Ascending aorta (tissue), 2 donors: ENCODE measurements around the gene BICDL1. TPM values are rescaled to one million over a fixed set of nuclear protein-coding genes. Genes with fewer than 3 reads are reported as not detected.

Experiments used
- DNase-seq, 2 donors: peaks; one replicate each; pipeline ENCODE4 v3.0.0-alpha.2; 2019; ENCODE audit warnings: low spot score in 2 of 2
- H3K27ac ChIP-seq, 2 donors: fragments of 200-600 bp; sonication (generic); one replicate each; pipeline ENCODE4 v1.5.1; 2016 to 2017; ENCODE audit warnings: mild to moderate bottlenecking in 1 of 2
- H3K27me3 ChIP-seq: fragments of 200-600 bp; sonication (generic); one replicate; pipeline ENCODE4 v1.5.1; 2017
- H3K36me3 ChIP-seq, 2 donors: fragments of 200-600 bp; sonication (generic); one replicate each; pipeline ENCODE4 v1.5.1; 2016
- H3K4me1 ChIP-seq, 2 donors: fragments of 200-600 bp; sonication (generic); one replicate each; pipeline ENCODE4 v1.5.1; 2016 to 2017; ENCODE audit warnings: mild to moderate bottlenecking in 1 of 2
- H3K4me3 ChIP-seq, 2 donors: fragments of 200-600 bp; sonication (generic); one replicate each; pipeline ENCODE4 v1.5.1; 2016 to 2017; ENCODE audit warnings: mild to moderate bottlenecking in 1 of 2
- H3K9me3 ChIP-seq, 2 donors: fragments of 200-600 bp; sonication (generic); one replicate each; pipeline ENCODE4 v1.5.1; 2016
- CTCF ChIP-seq, 3 experiments: fragments of 200-600 bp in 2 of 3; fragments of 450-650 bp in 1 of 3; sonication (generic) in 2 of 3; IDR thresholded peaks; one replicate each; pipeline ENCODE4 v1.5.1; 2016 to 2019; ENCODE audit warnings: antibody characterized with exemption in 3 of 3, mild to moderate bottlenecking in 1 of 3, moderate library complexity in 1 of 3
- intact Hi-C: fragments of 100-400 bp; cut with DNase I; formaldehyde crosslinking; loops from one replicate; pipeline ENCODE4 v1.15.1; 2023
- total RNA-seq: library from RNA; depleted of rRNA; stranded (reverse); fragments of >200 nt; gene quantifications from one replicate; pipeline ENCODE4 v1.1.0, GENCODE V29; 2016

The BICDL1 gene
- total RNA-seq, 1 donor from 2014 or later = not detected

- no peak for DNase-seq
- no peak overlapping the region for H3K4me3 ChIP-seq
- peaks cover 15 to 17% of the 10 kb centered on the region in 2 donors for H3K4me1 ChIP-seq
- peak overlapping the region; percentile 5 to 43 for H3K27ac ChIP-seq
- no peaks in the 10 kb centered on the region for H3K9me3 ChIP-seq
- peaks cover 40 to 60% of the 10 kb centered on the region in 2 donors for H3K36me3 ChIP-seq
- no peaks in the 10 kb centered on the region for H3K27me3 ChIP-seq
- intact Hi-C loops = no loop called here
- TF ChIP-seq CTCF (IDR thresholded peaks at IDR 0.05) = no peak
Measured at GRCh38 chr12:120101617-120102016, 112.6 kb downstream of the BICDL1 start.

GRCh38 chr12:120102189-120103043, 113.4 kb downstream of the BICDL1 start:
- no peak for DNase-seq
- Histone ChIP-seq H3K9me3 (no peaks in the 10 kb centered on the region), H3K27me3 (no peaks in the 10 kb centered on the region), H3K27ac (no peak overlapping the region), H3K36me3 (peaks cover 39 to 56% of the 10 kb centered on the region in 2 donors), H3K4me1 (peaks cover 15 to 17% of the 10 kb centered on the region in 2 donors), H3K4me3 (no peak overlapping the region)
- intact Hi-C loops = no loop called here
- no peak for TF ChIP-seq CTCF (IDR thresholded peaks at IDR 0.05)

- TF ChIP-seq CTCF (IDR thresholded peaks at IDR 0.05) = no peak
- H3K36me3 ChIP-seq = peaks cover 39 to 50% of the 10 kb centered on the region in 2 donors
- DNase-seq = no peak
- no peaks in the 10 kb centered on the region for H3K9me3 ChIP-seq
- intact Hi-C loops = no loop called here
- H3K27me3 ChIP-seq = no peaks in the 10 kb centered on the region
- no peak overlapping the region for H3K27ac ChIP-seq
- no peak overlapping the region for H3K4me3 ChIP-seq
- H3K4me1 ChIP-seq = peaks cover 15 to 17% of the 10 kb centered on the region in 2 donors
Measured at GRCh38 chr12:120103044-120103338, 114.0 kb downstream of the BICDL1 start.

GRCh38 chr12:120103371-120103770, 114.3 kb downstream of the BICDL1 start:
- no peak overlapping the region for H3K27ac ChIP-seq
- no peak for TF ChIP-seq CTCF (IDR thresholded peaks at IDR 0.05)
- peaks cover 15 to 17% of the 10 kb centered on the region in 2 donors for H3K4me1 ChIP-seq
- no peaks in the 10 kb centered on the region for H3K9me3 ChIP-seq
- no peaks in the 10 kb centered on the region for H3K27me3 ChIP-seq
- no peak overlapping the region for H3K4me3 ChIP-seq
- peaks cover 35 to 46% of the 10 kb centered on the region in 2 donors for H3K36me3 ChIP-seq
- intact Hi-C loops = no loop called here
- no peak for DNase-seq

GRCh38 chr12:120106151-120106550, 117.1 kb downstream of the BICDL1 start:
- no peaks in the 10 kb centered on the region for H3K9me3 ChIP-seq
- intact Hi-C loops = no loop called here
- DNase-seq = no peak
- no peak for TF ChIP-seq CTCF (IDR thresholded peaks at IDR 0.05)
- H3K4me1 ChIP-seq = peaks cover 14 to 15% of the 10 kb centered on the region in 2 donors
- H3K27me3 ChIP-seq = no peaks in the 10 kb centered on the region
- H3K36me3 ChIP-seq = peaks cover 28 to 29% of the 10 kb centered on the region in 2 donors
- no peak overlapping the region for H3K4me3 ChIP-seq
- no peak overlapping the region for H3K27ac ChIP-seq
